Breast epithelium (tissue), 4 donors: ENCODE results near the gene RRP36. TPM values are rescaled to one million over a fixed set of nuclear protein-coding genes. Genes with fewer than 3 reads are reported as not detected.

Experiments
- DNase-seq, 2 donors: peaks; one replicate each; pipeline ENCODE4 v3.0.0-alpha.2; 2019; ENCODE audit warnings: low spot score in 2 of 2
- H3K27ac ChIP-seq, 2 donors: fragments of 200-600 bp; sonication (generic) in 1 of 2; one replicate each; pipeline ENCODE4 v1.5.1; 2016 to 2019; ENCODE audit warnings: mild to moderate bottlenecking in 1 of 2
- H3K27me3 ChIP-seq, 2 donors: fragments of 200-600 bp; sonication (generic) in 1 of 2; one replicate each; pipeline versions ENCODE4 v1.5.1 to v1.6.0; 2017 to 2019; ENCODE audit warnings: control low read depth in 1 of 2, mild to moderate bottlenecking in 1 of 2
- H3K36me3 ChIP-seq: fragments of 200-600 bp; one replicate; pipeline ENCODE4 v1.5.1; 2019
- H3K4me1 ChIP-seq, 2 donors: fragments of 200-600 bp; sonication (generic); one replicate each; pipeline ENCODE4 v1.5.1; 2016 to 2019; ENCODE audit warnings: control low read depth in 1 of 2
- H3K4me3 ChIP-seq, 3 donors: fragments of 200-600 bp; sonication (generic); 1 replicate in 2 of 3; 2 replicates in 1 of 3; pipeline ENCODE4 v1.5.1; 2016 to 2019; ENCODE audit warnings: mild to moderate bottlenecking in 3 of 3, moderate library complexity in 2 of 3
- H3K9me3 ChIP-seq, 2 donors: fragments of 200-600 bp; sonication (generic) in 1 of 2; one replicate each; pipeline ENCODE4 v1.5.1; 2016 to 2019; ENCODE audit warnings: control low read depth in 1 of 2
- CTCF ChIP-seq, 3 donors: fragments of 450-650 bp; IDR thresholded peaks; one replicate each; pipeline ENCODE4 v1.5.1; 2016 to 2017; ENCODE audit warnings: antibody characterized with exemption in 3 of 3, mild to moderate bottlenecking in 3 of 3, moderate library complexity in 3 of 3
- POLR2A ChIP-seq: fragments of 450-650 bp; IDR thresholded peaks from one replicate; pipeline ENCODE4 v1.6.1; 2016; ENCODE audit warnings: antibody characterized with exemption, mild to moderate bottlenecking, moderate library complexity
- POLR2AphosphoS5 ChIP-seq, 3 donors: sonication (generic); formaldehyde crosslinking; IDR thresholded peaks; one replicate each; pipeline ENCODE4 v1.6.1; 2017; ENCODE audit warnings: antibody characterized with exemption in 3 of 3
- intact Hi-C: fragments of 100-400 bp; cut with DNase I; formaldehyde crosslinking; loops from one replicate; pipeline ENCODE4 v1.15.1; 2023; ENCODE audit warnings: low total_unique reads
- total RNA-seq, 3 donors: library from RNA; depleted of rRNA; stranded (reverse); fragments of >200 nt; gene quantifications; one replicate each; pipeline ENCODE4 v1.1.0, GENCODE V29; 2016

The RRP36 gene
- total RNA-seq, 3 donors from 2014 or later = 48.8 to 69.2 (median 56.3) TPM

GRCh38 chr6:43058531-43058930, 37.1 kb downstream of the RRP36 start:
- H3K4me3 ChIP-seq = peak overlapping the region; percentile 77 to 90 (median 81)
- H3K27me3 ChIP-seq = no peaks in the 10 kb centered on the region
- H3K9me3 ChIP-seq = no peaks in the 10 kb centered on the region
- TF ChIP-seq POLR2AphosphoS5 (IDR thresholded peaks at IDR 0.05) (no peak), POLR2A (no peak), CTCF (IDR thresholded peaks at IDR 0.05) (no peak)
- DNase-seq = no peak
- intact Hi-C loops = no loop called here
- peaks cover 5 to 10% of the 10 kb centered on the region in 2 donors for H3K4me1 ChIP-seq
- peak overlapping the region; percentile 93 to 97 for H3K27ac ChIP-seq
- no peaks in the 10 kb centered on the region for H3K36me3 ChIP-seq

DNA sequence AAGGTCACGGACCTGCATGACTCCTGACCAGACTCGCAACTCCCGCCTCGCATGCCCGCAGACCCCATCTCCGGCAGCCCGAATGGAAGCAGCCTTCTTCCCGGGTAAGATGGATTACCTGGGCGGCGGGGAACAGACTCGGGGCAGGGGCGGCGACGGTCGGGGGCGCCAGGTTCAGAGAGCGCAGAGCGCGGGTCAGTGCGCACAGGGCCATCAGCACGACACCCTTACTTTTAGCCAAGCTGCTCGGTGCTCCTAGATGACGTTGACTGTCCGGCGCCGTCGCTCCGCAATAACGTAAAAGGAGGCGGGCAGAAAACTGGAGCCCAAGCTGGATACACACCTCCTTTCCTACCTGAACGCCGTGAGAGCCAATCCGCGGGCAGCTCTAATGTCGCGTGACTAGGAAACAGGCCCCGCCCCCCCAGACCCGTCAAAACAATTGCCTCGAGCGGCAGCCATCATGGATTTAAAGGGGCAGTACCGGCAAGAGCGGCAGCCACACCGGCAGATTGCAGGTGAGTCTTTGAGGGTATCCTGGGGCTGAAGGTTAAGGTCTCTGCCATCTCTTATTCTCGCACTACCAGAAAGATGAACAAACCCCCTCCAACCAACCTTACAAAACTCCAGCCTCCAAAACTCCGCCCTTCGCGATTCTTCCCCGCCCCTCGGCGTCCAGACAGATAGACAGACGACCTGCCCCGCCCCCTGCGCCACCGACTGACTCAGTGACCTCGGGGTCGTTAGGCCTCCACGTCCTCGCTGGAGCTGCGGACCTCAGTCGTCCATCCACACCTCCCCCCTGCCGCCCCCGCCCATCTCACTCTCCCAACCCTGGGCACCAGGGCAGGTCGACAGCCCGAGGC, 38.0 kb downstream of the RRP36 start, which contains the start of the genes KLC4 and MRPL2:
TSS of gene KLC4 (plus strand) at position 464 of the 866 bp plus-strand sequence. CDS start 1,705 bp downstream, outside the sequence.
TSS of gene MRPL2 (minus strand) at position 267 of the 866 bp plus-strand sequence. CDS start at position 214, 53 bp downstream.
- Histone ChIP-seq H3K4me1 (peaks cover 5 to 10% of the 10 kb centered on the region in 2 donors), H3K36me3 (no peaks in the 10 kb centered on the region), H3K9me3 (no peaks in the 10 kb centered on the region), H3K27ac (peak within 1 kb of the TSS; percentile 93 to 97), H3K27me3 (no peaks in the 10 kb centered on the region), H3K4me3 (peak within 1 kb of the TSS; percentile 77 to 90 (median 81))
- intact Hi-C loops = no loop called here
- DNase-seq = peak; percentile 98 to 99
- TF ChIP-seq POLR2A = peak; percentile 87
- TF ChIP-seq CTCF (IDR thresholded peaks at IDR 0.05) = no peak
- TF ChIP-seq POLR2AphosphoS5 (IDR thresholded peaks at IDR 0.05) = peak; percentile 81 to 97 (median 83)

DNA sequence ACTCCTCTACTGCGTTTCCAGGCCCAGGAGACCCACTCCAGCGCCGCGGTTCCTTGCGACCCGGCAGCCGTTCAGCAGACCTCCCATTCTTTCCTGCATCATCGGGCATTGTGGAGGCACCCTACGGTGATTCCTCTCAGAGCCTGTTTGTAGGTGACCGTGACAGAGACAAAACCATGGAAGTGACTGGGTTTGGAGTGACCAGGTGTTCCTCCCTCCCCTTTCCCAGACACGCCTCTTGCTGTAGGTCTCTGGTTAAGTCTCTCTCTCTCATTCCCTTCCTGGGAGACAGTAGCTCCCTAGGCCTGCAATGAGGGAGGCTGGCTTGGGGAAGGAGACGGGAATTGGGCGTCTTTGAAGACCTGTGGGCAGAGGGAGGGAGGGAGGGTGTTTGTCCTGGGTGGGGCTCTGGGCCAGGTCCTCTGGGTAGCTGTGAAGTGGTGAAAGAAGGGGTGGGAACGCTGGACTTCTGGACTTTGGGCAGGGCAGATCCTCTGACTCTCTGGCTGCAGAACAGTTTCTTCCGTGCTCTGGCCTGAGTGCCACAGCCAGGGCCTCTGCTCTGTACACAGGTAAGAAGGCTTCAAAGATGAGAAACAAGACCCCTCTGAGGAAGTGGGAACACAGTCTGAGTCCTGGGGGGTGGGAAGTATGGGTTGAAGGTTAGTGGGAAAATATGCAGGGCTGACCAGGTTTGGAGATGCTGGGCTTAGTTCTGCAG, 38.8 kb downstream of the RRP36 start:
- Histone ChIP-seq H3K36me3 (no peaks in the 10 kb centered on the region), H3K27ac (peak overlapping the region; percentile 93 to 97), H3K4me3 (peak overlapping the region; percentile 77 to 90 (median 81)), H3K9me3 (no peaks in the 10 kb centered on the region), H3K27me3 (no peaks in the 10 kb centered on the region), H3K4me1 (peaks cover 5 to 10% of the 10 kb centered on the region in 2 donors)
- no peak for DNase-seq
- TF ChIP-seq POLR2A = no peak
- intact Hi-C loops = no loop called here

GRCh38 chr6:43060755-43061633, 39.6 kb downstream of the RRP36 start:
- H3K4me3 ChIP-seq = peak overlapping the region in 2 of 3 donors; percentile 77 to 90
- no peak for DNase-seq
- H3K4me1 ChIP-seq = peaks cover 5 to 10% of the 10 kb centered on the region in 2 donors
- peak overlapping the region in 1 of 2 donors; percentile 97 for H3K27ac ChIP-seq
- TF ChIP-seq CTCF (IDR thresholded peaks at IDR 0.05) (no peak), POLR2A (no peak), POLR2AphosphoS5 (IDR thresholded peaks at IDR 0.05) (no peak)
- intact Hi-C loops = no loop called here
- no peaks in the 10 kb centered on the region for H3K9me3 ChIP-seq
- H3K36me3 ChIP-seq = no peaks in the 10 kb centered on the region
- H3K27me3 ChIP-seq = no peaks in the 10 kb centered on the region

- peaks cover 5 to 10% of the 10 kb centered on the region in 2 donors for H3K4me1 ChIP-seq
- intact Hi-C loops = no loop called here
- H3K27ac ChIP-seq = no peak overlapping the region
- no peak overlapping the region for H3K4me3 ChIP-seq
- no peak for TF ChIP-seq POLR2A
- no peak for TF ChIP-seq CTCF (IDR thresholded peaks at IDR 0.05)
- no peak for TF ChIP-seq POLR2AphosphoS5 (IDR thresholded peaks at IDR 0.05)
- H3K9me3 ChIP-seq = no peaks in the 10 kb centered on the region
- no peak for DNase-seq
- no peaks in the 10 kb centered on the region for H3K27me3 ChIP-seq
- H3K36me3 ChIP-seq = no peaks in the 10 kb centered on the region
Observed at GRCh38 chr6:43061861-43062260, 40.4 kb downstream of the RRP36 start.
